ENCODE data around the gene PMEL. TPM values are rescaled to one million over a fixed set of nuclear protein-coding genes. Genes with fewer than 3 reads are reported as not detected.

Gene PMEL
- polyA plus RNA-seq, 1 experiment = 1.8 TPM

GRCh38 chr12:55946553-55946952, 19.3 kb downstream of the PMEL start:
- H3K4me3 ChIP-seq (ENCODE audit: low read depth, low read length) = no peak overlapping the region
- CTCF ChIA-PET = interaction anchor here (4.6 kb wide), 1 partner anchor 208 kb away, joined by 13 read pairs; no protein-coding TSS in a partner anchor
- H3K27me3 ChIP-seq (ENCODE audit: control insufficient read depth, insufficient read depth, low read length) = no peaks in the 10 kb centered on the region
- peaks cover 12% of the 10 kb centered on the region for H3K36me3 ChIP-seq (ENCODE audit: control insufficient read depth, insufficient read depth, low read length)
- no peak for DNase-seq (ENCODE audit: low read depth)
- TF ChIP-seq CTCF (IDR thresholded peaks at IDR 0.05; ENCODE audit: insufficient read depth, low read depth, low read length) = no peak
- POLR2A ChIA-PET = no interaction called here

- POLR2A ChIA-PET = no interaction called here
- TF ChIP-seq CTCF (IDR thresholded peaks at IDR 0.05; ENCODE audit: insufficient read depth, low read depth, low read length) = no peak
- no peak overlapping the region for H3K4me3 ChIP-seq (ENCODE audit: low read depth, low read length)
- CTCF ChIA-PET = interaction anchor here (0.8 to 2.1 kb wide), 7 partner anchors 9 to 204 kb away, joined by 3 to 7 read pairs (median 3); no protein-coding TSS in a partner anchor
- DNase-seq (ENCODE audit: low read depth) = no peak
- no peaks in the 10 kb centered on the region for H3K27me3 ChIP-seq (ENCODE audit: control insufficient read depth, insufficient read depth, low read length)
- peaks cover 14% of the 10 kb centered on the region for H3K36me3 ChIP-seq (ENCODE audit: control insufficient read depth, insufficient read depth, low read length)
Measured at GRCh38 chr12:55942577-55943136, 23.2 kb downstream of the PMEL start.

- H3K36me3 ChIP-seq (ENCODE audit: control insufficient read depth, insufficient read depth, low read length) = peaks cover 14% of the 10 kb centered on the region
- no peak for DNase-seq (ENCODE audit: low read depth)
- ChIA-PET POLR2A (no interaction called here), CTCF (interaction anchor here (0.9 to 2.1 kb wide), 6 partner anchors 9 to 204 kb away, joined by 3 to 7 read pairs (median 4); no protein-coding TSS in a partner anchor)
- TF ChIP-seq CTCF (IDR thresholded peaks at IDR 0.05; ENCODE audit: insufficient read depth, low read depth, low read length) = no peak
- H3K4me3 ChIP-seq (ENCODE audit: low read depth, low read length) = no peak overlapping the region
- no peaks in the 10 kb centered on the region for H3K27me3 ChIP-seq (ENCODE audit: control insufficient read depth, insufficient read depth, low read length)
Measured at GRCh38 chr12:55942055-55942454, 23.8 kb downstream of the PMEL start.

GRCh38 chr12:55940065-55940732, 25.6 kb downstream of the PMEL start:
- ChIA-PET POLR2A (interaction anchor here (0.5 to 1.0 kb wide), 3 partner anchors 33 to 176 kb away, joined by 3 to 12 read pairs (median 3); partner anchors contain the start of gene RAB5B), CTCF (interaction anchor here (0.6 to 3.9 kb wide), 33 partner anchors 9 to 210 kb away, joined by 3 to 53 read pairs (median 4); partner anchors contain the start of genes DGKA, MMP19, ORMDL2 and RAB5B)

More at GRCh38 chr12:55940065-55940732, 25.6 kb downstream of the PMEL start:
- Histone ChIP-seq H3K36me3 (ENCODE audit: control insufficient read depth, insufficient read depth, low read length) (peaks cover 10% of the 10 kb centered on the region), H3K4me3 (ENCODE audit: low read depth, low read length) (no peak overlapping the region), H3K27me3 (ENCODE audit: control insufficient read depth, insufficient read depth, low read length) (no peaks in the 10 kb centered on the region)
- TF ChIP-seq CTCF (IDR thresholded peaks at IDR 0.05; ENCODE audit: insufficient read depth, low read depth, low read length) = peak; percentile 95
- no peak for DNase-seq (ENCODE audit: low read depth)
